ENCODE results near the gene MROH8. TPM values are rescaled to one million over a fixed set of nuclear protein-coding genes. Genes with fewer than 3 reads are reported as not detected.

MROH8 gene
- total RNA-seq, 1 experiment from 2014 or later: 3.3 TPM

- no peaks in the 10 kb centered on the region for H4K20me1 ChIP-seq (ENCODE audit: insufficient read depth)
- H3K79me2 ChIP-seq (ENCODE audit: low read depth): peaks cover 20% of the 10 kb centered on the region
- TF ChIP-seq CTCF (conservative IDR thresholded peaks at IDR 0.05) (no peak), EZH2 (IDR thresholded peaks at IDR 0.05; ENCODE audit: low read depth) (no peak)
- no peaks in the 10 kb centered on the region for H3K36me3 ChIP-seq (ENCODE audit: low read depth)
- no peaks in the 10 kb centered on the region for H3F3A ChIP-seq (ENCODE audit: insufficient read depth, low read depth)
- peaks cover 11% of the 10 kb centered on the region for H3K4me1 ChIP-seq (replicated peaks; ENCODE audit: insufficient read depth)
- BruUV-seq (replicated peaks): no TSS peak
- no peak for DNase-seq
- POLR2A ChIA-PET (ENCODE audit: unreplicated experiment): interaction anchor here (0.6 kb wide), 1 partner anchor 167 kb away, joined by 8 read pairs; no protein-coding TSS in a partner anchor
- H3K27ac ChIP-seq: no peak overlapping the region
- no peak overlapping the region for H2AFZ ChIP-seq
- intact Hi-C loops (cut with micrococcal nuclease; ENCODE audit: unreplicated experiment): no loop called here
- no peak overlapping the region for H3K4me2 ChIP-seq
- no peaks in the 10 kb centered on the region for H3K9me2 ChIP-seq (ENCODE audit: insufficient read depth)
- no peaks in the 10 kb centered on the region for H3K9me3 ChIP-seq (ENCODE audit: insufficient read depth, low read depth)
- CTCF ChIA-PET: no interaction called here
- H3K27me3 ChIP-seq (ENCODE audit: insufficient read depth, low read depth): no peaks in the 10 kb centered on the region
- no peak overlapping the region for H3K4me3 ChIP-seq
These were observed 88.9 kb downstream of the MROH8 start for GRCh38 chr20:37090407-37090806.

- ChIA-PET CTCF (no interaction called here), POLR2A (ENCODE audit: unreplicated experiment) (no interaction called here)
- H3K4me2 ChIP-seq: no peak overlapping the region
- H3K4me1 ChIP-seq (replicated peaks; ENCODE audit: insufficient read depth): no peaks in the 10 kb centered on the region
- H3K27me3 ChIP-seq (ENCODE audit: insufficient read depth, low read depth): no peaks in the 10 kb centered on the region
- H3K4me3 ChIP-seq: no peak overlapping the region
- no peaks in the 10 kb centered on the region for H3K36me3 ChIP-seq (ENCODE audit: low read depth)
- intact Hi-C loops (cut with micrococcal nuclease; ENCODE audit: unreplicated experiment): no loop called here
- H4K20me1 ChIP-seq (ENCODE audit: insufficient read depth): no peaks in the 10 kb centered on the region
- no peak overlapping the region for H2AFZ ChIP-seq
- no peaks in the 10 kb centered on the region for H3K79me2 ChIP-seq (ENCODE audit: low read depth)
- H3K27ac ChIP-seq: no peak overlapping the region
- no peaks in the 10 kb centered on the region for H3K9me3 ChIP-seq (ENCODE audit: insufficient read depth, low read depth)
- H3F3A ChIP-seq (ENCODE audit: insufficient read depth, low read depth): no peaks in the 10 kb centered on the region
- no peaks in the 10 kb centered on the region for H3K9me2 ChIP-seq (ENCODE audit: insufficient read depth)
- DNase-seq: no peak
- TF ChIP-seq EZH2 (IDR thresholded peaks at IDR 0.05; ENCODE audit: low read depth) (no peak), CTCF (conservative IDR thresholded peaks at IDR 0.05) (no peak; the same call in 1 of the 2 replicates)
- no TSS peak for BruUV-seq (replicated peaks)
These were observed 97.5 kb downstream of the MROH8 start for GRCh38 chr20:37081717-37082289.

- no peaks in the 10 kb centered on the region for H3F3A ChIP-seq (ENCODE audit: insufficient read depth, low read depth)
- TF ChIP-seq CTCF (conservative IDR thresholded peaks at IDR 0.05): no peak
- TF ChIP-seq EZH2 (IDR thresholded peaks at IDR 0.05; ENCODE audit: low read depth): no peak
These were observed 102.3 kb downstream of the MROH8 start for GRCh38 chr20:37077009-37077408.

More at GRCh38 chr20:37077009-37077408, 102.3 kb downstream of the MROH8 start:
- Histone ChIP-seq H3K4me1 (replicated peaks; ENCODE audit: insufficient read depth) (no peaks in the 10 kb centered on the region), H3K4me3 (no peak overlapping the region), H3K27me3 (ENCODE audit: insufficient read depth, low read depth) (no peaks in the 10 kb centered on the region), H4K20me1 (ENCODE audit: insufficient read depth) (no peaks in the 10 kb centered on the region), H3K27ac (no peak overlapping the region), H3K4me2 (no peak overlapping the region), H3K36me3 (ENCODE audit: low read depth) (no peaks in the 10 kb centered on the region), H3K79me2 (ENCODE audit: low read depth) (no peaks in the 10 kb centered on the region), H3K9me2 (ENCODE audit: insufficient read depth) (no peaks in the 10 kb centered on the region), H2AFZ (no peak overlapping the region), H3K9me3 (ENCODE audit: insufficient read depth, low read depth) (no peaks in the 10 kb centered on the region)
- ChIA-PET CTCF (interaction anchor here (0.7 kb wide), 1 partner anchor 1331 kb away, joined by 4 read pairs; no protein-coding TSS in a partner anchor), POLR2A (ENCODE audit: unreplicated experiment) (no interaction called here)
- intact Hi-C loops (cut with micrococcal nuclease; ENCODE audit: unreplicated experiment): no loop called here
- no TSS peak for BruUV-seq (replicated peaks)
- DNase-seq: no peak
